ENCODE results near the gene DTX3.

Gene DTX3

GRCh38 chr12:57591782-57592325, 12.8 kb upstream of the DTX3 start:
- POLR2A ChIA-PET, result interaction anchor here (1.5 to 2.3 kb wide), 2 partner anchors 8 to 19 kb away, joined by 4 to 6 read pairs; partner anchors contain the start of gene ARHGEF25
- peak overlapping the region; percentile 83 for H3K4me3 ChIP-seq (ENCODE audit: low read depth, low read length)
- CTCF ChIA-PET, result interaction anchor here (0.8 to 14.9 kb wide), 11 partner anchors 9 to 175 kb away, joined by 3 to 212 read pairs (median 4); partner anchors contain the start of genes B4GALNT1 and CYP27B1
- no peak for DNase-seq (ENCODE audit: low read depth, low spot score)
- no peak for TF ChIP-seq CTCF (IDR thresholded peaks at IDR 0.05; ENCODE audit: insufficient read depth, low read length, missing control alignments)

DNA sequence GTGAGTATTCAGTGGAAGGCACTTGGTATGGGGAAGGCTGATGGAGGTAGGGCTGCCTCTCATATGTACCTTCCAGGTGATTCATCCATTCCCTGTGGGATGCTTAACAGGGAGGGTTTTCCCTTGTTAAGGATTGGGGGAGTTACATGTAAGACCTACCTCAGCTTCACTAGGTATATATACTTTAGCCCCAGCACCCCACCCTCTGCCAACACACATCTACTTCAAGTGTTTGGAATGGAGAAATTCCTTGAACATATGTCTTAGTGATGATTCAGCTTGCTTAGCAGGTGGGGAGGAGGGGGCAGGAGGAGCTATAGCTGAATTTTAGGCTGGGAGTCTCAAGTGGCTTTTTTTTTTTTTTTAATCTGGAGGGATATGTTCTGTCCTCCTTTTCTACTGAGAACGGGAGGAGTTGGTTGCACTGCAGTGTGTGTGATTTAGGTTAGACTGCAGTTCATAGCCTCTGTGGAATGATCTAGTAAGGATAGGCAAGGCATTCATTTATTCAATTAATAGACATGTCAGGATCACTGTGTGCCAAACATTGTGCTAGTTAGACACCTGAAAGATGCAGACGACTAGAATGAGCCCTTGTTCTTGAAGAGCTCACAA, 12.0 kb upstream of the DTX3 start:
- POLR2A ChIA-PET, result interaction anchor here (1.0 to 2.3 kb wide), 2 partner anchors 19 to 23 kb away, joined by 3 to 6 read pairs; partner anchors contain the start of gene ARHGEF25
- TF ChIP-seq CTCF (IDR thresholded peaks at IDR 0.05; ENCODE audit: insufficient read depth, low read length, missing control alignments), result no peak
- CTCF ChIA-PET, result interaction anchor here (1.1 to 14.9 kb wide), 8 partner anchors 8 to 134 kb away, joined by 3 to 212 read pairs (median 8); partner anchors contain the start of genes B4GALNT1 and DTX3
- H3K4me3 ChIP-seq (ENCODE audit: low read depth, low read length), result no peak overlapping the region
- no peak for DNase-seq (ENCODE audit: low read depth, low spot score)

DNA sequence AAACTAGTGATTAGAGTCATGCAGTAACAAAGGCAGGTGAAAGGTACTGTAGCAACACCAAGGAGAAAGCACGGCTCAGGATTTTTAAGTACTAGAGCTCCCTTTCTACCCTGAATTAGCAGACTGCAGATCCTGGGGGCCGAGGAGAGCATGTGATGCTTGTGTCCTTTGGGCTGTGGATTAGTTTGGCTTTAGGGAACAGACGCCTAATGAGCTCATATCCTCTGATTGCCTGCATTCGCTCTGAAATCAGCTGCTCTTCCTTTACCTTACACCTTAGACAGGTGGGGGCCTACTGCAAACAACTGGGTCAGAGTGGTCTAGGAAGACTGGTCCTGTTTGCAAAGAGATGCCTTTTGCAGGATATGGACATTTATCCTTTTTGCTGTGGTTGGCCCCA, 11.4 kb upstream of the DTX3 start:
- no peak for DNase-seq (ENCODE audit: low read depth, low spot score)
- POLR2A ChIA-PET, result interaction anchor here (0.7 to 2.3 kb wide), 4 partner anchors 18 to 481 kb away, joined by 3 to 6 read pairs (median 3); partner anchors contain the start of gene ARHGEF25
- H3K4me3 ChIP-seq (ENCODE audit: low read depth, low read length), result no peak overlapping the region
- CTCF ChIA-PET, result interaction anchor here (1.3 to 14.9 kb wide), 6 partner anchors 11 to 42 kb away, joined by 3 to 212 read pairs (median 8); partner anchors contain the start of genes B4GALNT1 and DTX3
- no peak for TF ChIP-seq CTCF (IDR thresholded peaks at IDR 0.05; ENCODE audit: insufficient read depth, low read length, missing control alignments)

DNA sequence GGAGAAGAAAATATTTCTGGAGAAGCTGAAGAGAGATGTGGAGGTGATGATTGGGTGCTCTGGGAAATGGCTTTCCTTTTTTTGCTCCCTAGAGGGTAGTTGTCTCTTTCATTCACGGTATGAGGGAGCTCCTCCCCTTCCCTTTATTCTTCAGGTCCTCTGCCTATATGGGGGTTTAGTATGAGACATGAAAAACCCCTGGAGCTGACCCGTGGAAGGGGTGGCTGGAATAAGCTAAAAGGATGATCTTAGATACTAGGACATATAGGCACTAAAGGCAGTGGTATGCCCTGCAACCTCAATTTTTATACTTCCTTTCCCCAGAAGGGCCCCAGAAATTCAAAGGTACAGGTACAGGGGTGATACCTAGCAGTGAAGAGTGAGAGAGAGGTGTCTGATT, 4.2 kb upstream of the DTX3 start:
- DNase-seq (ENCODE audit: low read depth, low spot score), result no peak
- CTCF ChIA-PET, result interaction anchor here (0.6 to 14.9 kb wide), 6 partner anchors 9 to 141 kb away, joined by 3 to 212 read pairs (median 6); no protein-coding TSS in a partner anchor
- POLR2A ChIA-PET, result interaction anchor here (0.8 kb wide), 1 partner anchor 9 kb away, joined by 4 read pairs; the partner anchor contains the start of gene PIP4K2C
- H3K4me3 ChIP-seq (ENCODE audit: low read depth, low read length), result no peak overlapping the region
- TF ChIP-seq CTCF (IDR thresholded peaks at IDR 0.05; ENCODE audit: insufficient read depth, low read length, missing control alignments), result no peak

DNA sequence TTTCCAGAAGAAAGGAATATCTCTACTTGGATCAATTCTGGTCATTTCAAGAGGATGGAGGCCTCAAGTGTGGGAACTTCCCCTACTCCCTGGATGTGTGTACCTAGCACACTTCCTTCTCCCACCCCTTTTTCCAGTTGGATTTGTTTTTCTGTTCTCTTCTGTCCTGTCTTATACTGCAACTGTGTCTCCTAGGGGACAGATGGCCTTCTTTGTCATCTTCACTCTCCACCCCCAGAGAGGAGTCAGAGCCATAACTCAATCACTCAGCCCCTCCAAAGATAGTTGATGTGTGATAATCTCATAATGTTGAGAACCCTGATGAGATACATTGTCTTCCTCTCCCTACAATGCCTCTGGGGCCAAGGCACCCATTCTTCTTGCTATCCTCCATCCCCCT, 2.1 kb upstream of the DTX3 start:
- CTCF ChIA-PET, result interaction anchor here (0.9 to 5.0 kb wide), 3 partner anchors 18 to 23 kb away, joined by 3 to 35 read pairs (median 18); no protein-coding TSS in a partner anchor

More for the DNA sequence above, 2.1 kb upstream of the DTX3 start:
- no peak for TF ChIP-seq CTCF (IDR thresholded peaks at IDR 0.05; ENCODE audit: insufficient read depth, low read length, missing control alignments)
- POLR2A ChIA-PET, result no interaction called here
- no peak overlapping the region for H3K4me3 ChIP-seq (ENCODE audit: low read depth, low read length)
- DNase-seq (ENCODE audit: low read depth, low spot score), result no peak

Measured in AG04449 (cell line).